Lung (tissue), 12 donors: Measurements from ENCODE around the gene CACNA1C. TPM values are rescaled to one million over a fixed set of nuclear protein-coding genes. Genes with fewer than 3 reads are reported as not detected.

Experiments used
- ATAC-seq: fragments of 200-7000 bp; cut with Tn5 transposase; one replicate; pipeline ENCODE4 v1.9.1; 2020; ENCODE audit warnings: moderate number of reproducible peaks; ENCODE audit not compliant: insufficient read depth, low FRiP score
- DNase-seq, 3 donors: peaks; one replicate each; pipeline ENCODE4 v3.0.0-alpha.2; 2013 to 2017
- H3K27ac ChIP-seq, 2 donors: one replicate each; pipeline ENCODE4 v1.5.1; 2013; ENCODE audit warnings: mild to moderate bottlenecking in 2 of 2, moderate library complexity in 2 of 2, control low read depth in 1 of 2, inconsistent platforms in 1 of 2, low read depth in 1 of 2, low read length in 1 of 2
- H3K27me3 ChIP-seq, 3 donors: one replicate each; pipeline ENCODE4 v1.5.1; 2013; ENCODE audit warnings: low read length in 2 of 3; ENCODE audit not compliant: control insufficient read depth in 3 of 3, insufficient read depth in 3 of 3
- H3K36me3 ChIP-seq, 4 donors: one replicate each; pipeline ENCODE4 v1.5.1; 2013; ENCODE audit warnings: low read length in 4 of 4, mild to moderate bottlenecking in 1 of 4, moderate library complexity in 1 of 4; ENCODE audit not compliant: control insufficient read depth in 4 of 4, insufficient read depth in 4 of 4
- H3K4me1 ChIP-seq, 5 donors: one replicate each; pipeline ENCODE4 v1.5.1; 2013; ENCODE audit warnings: low read length in 5 of 5, mild to moderate bottlenecking in 2 of 5, moderate library complexity in 1 of 5; ENCODE audit not compliant: control insufficient read depth in 5 of 5, insufficient read depth in 5 of 5
- H3K4me3 ChIP-seq: one replicate; pipeline ENCODE4 v1.5.1; 2013; ENCODE audit warnings: mild to moderate bottlenecking, control low read depth, moderate library complexity
- H3K9ac ChIP-seq, 2 donors: one replicate each; pipeline ENCODE4 v1.5.1; 2013; ENCODE audit warnings: low read length in 2 of 2, control low read depth in 1 of 2; ENCODE audit not compliant: insufficient read depth in 1 of 2
- H3K9me3 ChIP-seq, 4 donors: one replicate each; pipeline ENCODE4 v1.5.1; 2013; ENCODE audit warnings: low read length in 3 of 4, mild to moderate bottlenecking in 1 of 4, moderate library complexity in 1 of 4; ENCODE audit not compliant: control insufficient read depth in 4 of 4, insufficient read depth in 3 of 4
- WGBS, 2 donors: extraction: QIAGEN DNeasy Blood & Tissue Kit; methylation state at CpG; one replicate each; pipeline ENCODE4 v1.1.7; 2013; 5-methylcytosine and 5-hydroxymethylcytosine counted together
- polyA plus RNA-seq, 2 donors: library from polyadenylated mRNA; stranded (reverse); fragments of 200-250 nt; gene quantifications; one replicate each; pipeline ENCODE4 v1.2.1, GENCODE V29; 2013
- total RNA-seq, 2 donors: library from RNA; depleted of rRNA in 1 of 2; stranded (reverse); fragments of >200 nt in 1 of 2; gene quantifications; one replicate each; pipeline ENCODE4 v1.2.1, GENCODE V29; 2014 to 2021
- TF ChIP-seq, protein P1 (sequence below): IDR thresholded peaks from 2 replicates; pipeline ENCODE4 v1.5.1; 2012; ENCODE audit warnings: mild to moderate bottlenecking; ENCODE audit errors: control extremely low read depth, extremely low read depth
- donor health status: control.
- donor health status: control.
- donor health status: Bipolar disorder and iron deficiency.
- donor health status: healthy.
- donor health status: DM: yes; HTN: yes; CAD: no.

CACNA1C gene
- total and polyA plus RNA-seq, 4 donors, result 3.2 to 17.5 (median 7.5) TPM

- Histone ChIP-seq H3K9ac (no peak overlapping the region), H3K27ac (no peak overlapping the region), H3K4me1 (peaks cover 0 to 6% (median 0%) of the 10 kb centered on the region in 5 donors), H3K9me3 (peaks cover 0 to 2% (median 0%) of the 10 kb centered on the region in 4 donors), H3K4me3 (no peak overlapping the region), H3K27me3 (no peaks in the 10 kb centered on the region), H3K36me3 (peaks cover 0 to 11% (median under 1%) of the 10 kb centered on the region in 4 donors)
- ATAC-seq, result no peak
- WGBS, 2 donors, result 75% methylated on average over 12 of the region's 12 CpGs
- TF ChIP-seq, protein P1, sequence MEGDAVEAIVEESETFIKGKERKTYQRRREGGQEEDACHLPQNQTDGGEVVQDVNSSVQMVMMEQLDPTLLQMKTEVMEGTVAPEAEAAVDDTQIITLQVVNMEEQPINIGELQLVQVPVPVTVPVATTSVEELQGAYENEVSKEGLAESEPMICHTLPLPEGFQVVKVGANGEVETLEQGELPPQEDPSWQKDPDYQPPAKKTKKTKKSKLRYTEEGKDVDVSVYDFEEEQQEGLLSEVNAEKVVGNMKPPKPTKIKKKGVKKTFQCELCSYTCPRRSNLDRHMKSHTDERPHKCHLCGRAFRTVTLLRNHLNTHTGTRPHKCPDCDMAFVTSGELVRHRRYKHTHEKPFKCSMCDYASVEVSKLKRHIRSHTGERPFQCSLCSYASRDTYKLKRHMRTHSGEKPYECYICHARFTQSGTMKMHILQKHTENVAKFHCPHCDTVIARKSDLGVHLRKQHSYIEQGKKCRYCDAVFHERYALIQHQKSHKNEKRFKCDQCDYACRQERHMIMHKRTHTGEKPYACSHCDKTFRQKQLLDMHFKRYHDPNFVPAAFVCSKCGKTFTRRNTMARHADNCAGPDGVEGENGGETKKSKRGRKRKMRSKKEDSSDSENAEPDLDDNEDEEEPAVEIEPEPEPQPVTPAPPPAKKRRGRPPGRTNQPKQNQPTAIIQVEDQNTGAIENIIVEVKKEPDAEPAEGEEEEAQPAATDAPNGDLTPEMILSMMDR, result no peak
- DNase-seq, result peak in 1 of 3 donors; percentile 24
Observed at GRCh38 chr12:2456122-2456812, 403.5 kb downstream of the CACNA1C start.

DNA sequence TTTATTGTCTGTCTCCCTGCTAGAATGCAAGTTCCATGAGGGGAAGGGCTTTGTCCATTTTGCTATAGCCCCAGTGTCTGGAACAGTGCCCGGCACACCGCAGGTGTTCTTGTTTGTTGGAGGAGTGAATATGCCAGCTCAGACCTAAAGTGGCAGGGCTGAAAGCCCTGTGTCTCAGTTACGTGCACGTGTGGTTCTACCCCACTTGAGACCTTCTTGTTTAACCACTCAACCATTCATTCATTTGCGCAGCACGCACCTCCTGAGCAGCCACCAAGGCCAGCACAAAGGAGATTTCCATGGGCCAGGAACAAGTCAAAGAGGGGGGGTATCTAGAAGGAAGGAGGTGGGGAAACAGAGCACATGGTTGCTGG is 404.0 kb downstream of the CACNA1C start:
- WGBS, 2 donors, result 72 to 78% methylated on average over 6 of the region's 6 CpGs
- peak; percentile 31 to 58 (median 40) for DNase-seq
- Histone ChIP-seq H3K4me1 (peaks cover 0 to 6% (median 0%) of the 10 kb centered on the region in 5 donors), H3K27me3 (no peaks in the 10 kb centered on the region), H3K9me3 (peaks cover 0 to 2% (median 0%) of the 10 kb centered on the region in 4 donors), H3K9ac (no peak overlapping the region), H3K36me3 (peaks cover 0 to 11% (median under 1%) of the 10 kb centered on the region in 4 donors), H3K27ac (no peak overlapping the region), H3K4me3 (no peak overlapping the region)
- TF ChIP-seq, protein P1, result no peak
- ATAC-seq, result no peak

DNA sequence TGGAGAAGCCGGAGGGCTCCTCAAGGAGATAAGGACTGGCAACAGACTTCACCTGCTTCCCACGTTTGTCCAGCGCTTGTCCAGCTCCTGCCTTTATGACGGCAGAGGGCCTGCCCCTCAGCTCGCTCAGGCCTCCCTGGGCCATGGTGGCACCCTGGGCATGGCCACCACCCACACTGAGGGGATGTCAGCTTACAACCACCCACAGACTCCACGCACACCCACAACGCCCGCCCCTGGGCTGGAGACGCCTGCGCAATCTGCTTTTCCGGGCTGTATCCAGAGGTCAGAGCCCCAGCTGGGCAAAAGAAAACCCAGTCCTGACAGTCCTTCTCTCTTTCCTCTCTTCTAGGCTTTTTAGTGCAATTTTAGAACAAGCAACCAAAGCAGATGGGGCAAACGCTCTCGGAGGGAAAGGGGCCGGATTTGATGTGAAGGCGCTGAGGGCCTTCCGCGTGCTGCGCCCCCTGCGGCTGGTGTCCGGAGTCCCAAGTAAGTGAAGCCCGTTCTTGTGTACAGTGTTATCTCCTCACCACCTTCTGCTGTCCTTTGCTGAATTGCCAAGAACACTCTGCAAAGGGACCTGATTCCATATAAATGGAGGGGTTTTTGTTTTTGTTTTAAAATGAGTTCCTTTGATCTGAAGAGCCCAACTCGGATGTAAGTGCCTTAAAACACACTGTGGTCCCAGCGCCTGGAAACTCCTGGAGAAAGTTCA is 404.6 kb downstream of the CACNA1C start:
- ATAC-seq, result no peak
- Histone ChIP-seq H3K9me3 (peaks cover 0 to 2% (median 0%) of the 10 kb centered on the region in 4 donors), H3K9ac (no peak overlapping the region), H3K27me3 (no peaks in the 10 kb centered on the region), H3K36me3 (peaks cover 0 to 11% (median under 1%) of the 10 kb centered on the region in 4 donors), H3K27ac (peak overlapping the region in 1 of 2 donors; percentile 38), H3K4me3 (no peak overlapping the region), H3K4me1 (peaks cover 0 to 6% (median 0%) of the 10 kb centered on the region in 5 donors)
- TF ChIP-seq, protein P1, result no peak
- DNase-seq, result peak; percentile 50 to 78 (median 64)
- 85% methylated on average over 23 of the region's 23 CpGs for WGBS, 2 donors
